ENCODE data around the gene ADAM8.

DNA sequence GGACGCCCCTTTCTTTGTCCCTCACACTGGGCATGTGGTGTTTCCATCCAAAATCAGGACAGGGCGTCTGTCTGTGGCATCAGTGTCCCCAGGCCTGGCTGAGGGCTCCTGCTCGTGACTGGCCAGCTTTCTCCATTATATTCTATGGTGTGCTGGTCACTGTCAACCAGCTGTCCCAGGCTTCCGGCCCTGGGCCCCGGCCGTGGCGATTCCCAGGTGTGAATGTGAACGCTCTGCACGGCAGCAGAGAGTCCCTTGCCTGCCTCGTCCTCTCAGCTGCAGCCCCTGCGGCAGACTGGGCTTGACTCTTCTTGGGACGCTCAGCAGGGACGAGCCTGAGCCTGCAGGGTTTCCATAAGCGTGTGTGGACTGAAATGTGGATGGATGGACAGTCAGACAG lies 52.6 kb downstream of the ADAM8 start:
- TF ChIP-seq, protein P1, sequence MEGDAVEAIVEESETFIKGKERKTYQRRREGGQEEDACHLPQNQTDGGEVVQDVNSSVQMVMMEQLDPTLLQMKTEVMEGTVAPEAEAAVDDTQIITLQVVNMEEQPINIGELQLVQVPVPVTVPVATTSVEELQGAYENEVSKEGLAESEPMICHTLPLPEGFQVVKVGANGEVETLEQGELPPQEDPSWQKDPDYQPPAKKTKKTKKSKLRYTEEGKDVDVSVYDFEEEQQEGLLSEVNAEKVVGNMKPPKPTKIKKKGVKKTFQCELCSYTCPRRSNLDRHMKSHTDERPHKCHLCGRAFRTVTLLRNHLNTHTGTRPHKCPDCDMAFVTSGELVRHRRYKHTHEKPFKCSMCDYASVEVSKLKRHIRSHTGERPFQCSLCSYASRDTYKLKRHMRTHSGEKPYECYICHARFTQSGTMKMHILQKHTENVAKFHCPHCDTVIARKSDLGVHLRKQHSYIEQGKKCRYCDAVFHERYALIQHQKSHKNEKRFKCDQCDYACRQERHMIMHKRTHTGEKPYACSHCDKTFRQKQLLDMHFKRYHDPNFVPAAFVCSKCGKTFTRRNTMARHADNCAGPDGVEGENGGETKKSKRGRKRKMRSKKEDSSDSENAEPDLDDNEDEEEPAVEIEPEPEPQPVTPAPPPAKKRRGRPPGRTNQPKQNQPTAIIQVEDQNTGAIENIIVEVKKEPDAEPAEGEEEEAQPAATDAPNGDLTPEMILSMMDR (IDR thresholded peaks at IDR 0.05; ENCODE audit: poor library complexity, severe bottlenecking), result no peak
- TF ChIP-seq SMC3 (conservative IDR thresholded peaks at IDR 0.05; ENCODE audit: poor library complexity) (no peak), EZH2 (IDR thresholded peaks at IDR 0.05; ENCODE audit: borderline replicate concordance, insufficient read depth, low read length, poor library complexity, severe bottlenecking) (no peak), TAF1 (IDR thresholded peaks at IDR 0.05; ENCODE audit: low read depth) (no peak), POLR2AphosphoS5 (IDR thresholded peaks at IDR 0.05) (no peak), MXI1 (conservative IDR thresholded peaks at IDR 0.05; ENCODE audit: poor library complexity, severe bottlenecking) (no peak), RAD21 (conservative IDR thresholded peaks at IDR 0.05) (no peak)
- TF ChIP-seq, protein P2, sequence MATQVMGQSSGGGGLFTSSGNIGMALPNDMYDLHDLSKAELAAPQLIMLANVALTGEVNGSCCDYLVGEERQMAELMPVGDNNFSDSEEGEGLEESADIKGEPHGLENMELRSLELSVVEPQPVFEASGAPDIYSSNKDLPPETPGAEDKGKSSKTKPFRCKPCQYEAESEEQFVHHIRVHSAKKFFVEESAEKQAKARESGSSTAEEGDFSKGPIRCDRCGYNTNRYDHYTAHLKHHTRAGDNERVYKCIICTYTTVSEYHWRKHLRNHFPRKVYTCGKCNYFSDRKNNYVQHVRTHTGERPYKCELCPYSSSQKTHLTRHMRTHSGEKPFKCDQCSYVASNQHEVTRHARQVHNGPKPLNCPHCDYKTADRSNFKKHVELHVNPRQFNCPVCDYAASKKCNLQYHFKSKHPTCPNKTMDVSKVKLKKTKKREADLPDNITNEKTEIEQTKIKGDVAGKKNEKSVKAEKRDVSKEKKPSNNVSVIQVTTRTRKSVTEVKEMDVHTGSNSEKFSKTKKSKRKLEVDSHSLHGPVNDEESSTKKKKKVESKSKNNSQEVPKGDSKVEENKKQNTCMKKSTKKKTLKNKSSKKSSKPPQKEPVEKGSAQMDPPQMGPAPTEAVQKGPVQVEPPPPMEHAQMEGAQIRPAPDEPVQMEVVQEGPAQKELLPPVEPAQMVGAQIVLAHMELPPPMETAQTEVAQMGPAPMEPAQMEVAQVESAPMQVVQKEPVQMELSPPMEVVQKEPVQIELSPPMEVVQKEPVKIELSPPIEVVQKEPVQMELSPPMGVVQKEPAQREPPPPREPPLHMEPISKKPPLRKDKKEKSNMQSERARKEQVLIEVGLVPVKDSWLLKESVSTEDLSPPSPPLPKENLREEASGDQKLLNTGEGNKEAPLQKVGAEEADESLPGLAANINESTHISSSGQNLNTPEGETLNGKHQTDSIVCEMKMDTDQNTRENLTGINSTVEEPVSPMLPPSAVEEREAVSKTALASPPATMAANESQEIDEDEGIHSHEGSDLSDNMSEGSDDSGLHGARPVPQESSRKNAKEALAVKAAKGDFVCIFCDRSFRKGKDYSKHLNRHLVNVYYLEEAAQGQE (IDR thresholded peaks at IDR 0.05; ENCODE audit: borderline replicate concordance), result no peak
